CD4-positive, alpha-beta T cell treated with Interleukin-2 at 100 ng/mL for 4 hours (primary cell): ENCODE results near the gene ZNF892.
A peak's percentile ranks its signal among the peaks of the same experiment; 100 is the strongest.

ENCODE experiments used
- DNase-seq: peaks from one replicate; pipeline ENCODE4 v3.0.0-alpha.2; 2020; ENCODE audit warnings: low spot score

Gene ZNF892

DNA sequence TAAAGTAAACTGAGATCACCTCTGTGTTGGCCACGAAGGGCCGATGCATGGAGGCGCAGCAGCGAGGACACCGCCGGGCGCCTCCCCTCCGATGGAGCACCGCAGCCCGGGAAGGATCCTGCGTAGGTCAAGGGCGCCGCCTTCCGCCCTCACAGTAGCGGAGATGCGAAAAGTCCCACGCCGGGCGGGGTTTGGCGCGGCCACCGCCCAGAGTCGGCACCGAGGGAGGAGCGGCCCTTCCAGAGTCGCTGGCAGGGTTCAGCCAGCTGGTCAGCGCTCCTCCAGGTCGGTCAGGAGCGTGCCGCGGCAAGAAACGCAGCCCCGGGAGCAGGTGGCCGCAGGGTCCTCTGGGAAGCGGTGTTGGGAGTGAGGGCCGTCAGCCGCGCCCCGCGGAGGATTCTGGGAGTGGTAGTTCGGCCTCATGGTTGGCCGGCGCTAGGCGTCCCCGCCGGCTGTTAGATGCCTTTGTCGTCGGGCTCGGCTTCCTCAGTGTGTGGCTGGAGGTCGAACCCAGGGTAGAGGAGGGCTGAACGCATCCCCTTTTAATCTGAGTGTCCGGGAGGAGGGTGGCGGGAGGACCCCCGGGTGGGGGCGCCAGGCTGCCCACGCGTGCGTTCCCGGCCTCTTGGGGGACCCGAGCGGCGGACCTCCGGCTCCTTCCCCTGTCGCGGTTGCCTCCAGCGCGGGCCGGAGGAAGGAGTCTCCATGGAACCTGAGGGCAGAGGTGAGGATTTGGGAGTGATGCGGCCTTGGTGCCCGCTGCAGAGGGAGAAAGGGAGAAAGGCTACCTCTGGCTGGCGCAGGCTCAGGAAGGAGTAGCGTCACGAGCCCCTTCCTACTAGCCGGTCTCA is at the start of gene ZNF892:
TSS of gene ZNF892 (plus strand) at position 411 of the 851 bp plus-strand sequence. CDS start at position 706, 295 bp downstream.
- DNase-seq = peak; percentile 83

GRCh38 chr2:95158441-95158840 is 48.9 kb upstream of the ZNF892 start:
- DNase-seq = no peak

GRCh38 chr2:95158891-95159619 is 48.3 kb upstream of the ZNF892 start:
- DNase-seq = peak; percentile 32

DNA sequence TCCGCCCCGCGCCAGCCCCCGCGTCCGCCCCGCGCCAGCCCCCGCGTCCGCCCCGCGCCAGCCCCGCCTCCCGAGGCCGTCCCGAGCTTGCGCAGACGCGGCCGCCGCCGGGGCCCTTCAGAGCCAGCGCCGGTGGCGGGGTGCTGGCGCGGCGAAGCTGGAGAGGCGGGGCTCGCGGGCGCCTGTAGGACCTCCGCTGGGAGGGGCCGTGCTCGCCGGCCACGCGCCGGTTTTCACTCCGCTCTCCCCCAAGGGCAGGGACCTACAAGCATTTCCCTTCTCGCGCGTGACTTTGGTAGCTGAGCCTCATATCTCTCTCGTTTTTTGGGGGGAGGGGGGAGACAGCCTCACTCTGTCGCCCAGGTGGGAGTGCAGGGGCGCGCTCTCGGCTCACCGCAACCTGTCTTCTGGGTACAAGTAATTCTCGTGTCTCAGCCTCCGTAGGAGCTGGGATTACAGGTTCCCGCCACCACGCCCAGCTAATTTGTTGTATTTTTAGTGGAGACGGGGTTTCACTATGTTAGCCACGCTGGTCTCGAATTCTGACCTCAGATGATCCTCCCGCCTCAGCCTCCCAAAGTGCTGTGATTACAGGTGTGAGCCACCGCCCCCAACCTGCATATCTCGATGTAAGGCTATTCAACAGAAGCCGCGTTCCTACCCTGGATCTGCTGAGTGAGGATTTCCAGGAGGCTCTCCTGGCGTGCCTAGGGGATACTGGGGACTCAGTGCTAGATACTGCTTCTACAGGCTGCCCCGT is 47.5 kb upstream of the ZNF892 start, which contains the start of gene ZNF514:
TSS of gene ZNF514 (minus strand) at position 159 of the 760 bp plus-strand sequence. CDS start 6,595 bp downstream, outside the sequence.
- DNase-seq = peak; percentile 76

GRCh38 chr2:95165030-95165370 is 42.3 kb upstream of the ZNF892 start:
- no peak for DNase-seq

GRCh38 chr2:95165371-95166064 is 41.8 kb upstream of the ZNF892 start, which contains the start of gene ZNF2:
Gene ZNF2 (plus strand): TSS chr2:95165809. CDS start chr2:95176227, 10,418 bp downstream.
- peak; percentile 97 for DNase-seq

DNA sequence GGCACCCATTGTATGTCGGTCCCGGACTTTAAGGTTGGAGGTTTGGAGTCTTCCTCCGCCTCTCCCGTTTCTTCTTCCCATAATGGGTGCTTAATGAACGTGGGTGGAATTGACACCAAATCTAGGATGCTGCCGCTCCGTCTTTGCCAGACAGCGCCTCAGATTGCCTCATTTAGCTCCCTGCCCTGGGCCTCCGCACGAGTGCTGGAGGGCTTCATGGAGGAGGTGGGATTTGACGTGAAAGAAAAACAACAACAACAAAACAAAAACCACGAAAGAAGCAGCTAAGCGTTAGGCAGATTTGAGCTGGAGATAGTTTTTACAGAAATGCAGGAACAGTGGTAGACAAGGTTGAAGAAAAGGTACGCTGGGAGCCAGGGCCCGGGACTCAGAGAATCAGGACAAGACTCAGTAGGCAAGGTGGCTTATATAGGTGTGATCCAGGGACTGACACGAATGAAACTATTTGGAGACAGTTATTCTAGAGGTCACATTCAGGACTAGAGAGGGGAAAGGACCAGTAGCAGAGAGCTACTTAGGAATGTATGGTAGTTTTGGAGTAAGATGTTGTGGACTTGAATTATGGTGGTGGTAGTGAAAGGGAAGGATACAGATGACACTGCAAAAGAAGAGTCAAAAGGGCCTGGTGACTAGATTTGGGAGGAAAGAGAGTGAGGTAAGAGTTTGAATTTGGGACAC is 41.1 kb upstream of the ZNF892 start:
- DNase-seq = no peak

DNA sequence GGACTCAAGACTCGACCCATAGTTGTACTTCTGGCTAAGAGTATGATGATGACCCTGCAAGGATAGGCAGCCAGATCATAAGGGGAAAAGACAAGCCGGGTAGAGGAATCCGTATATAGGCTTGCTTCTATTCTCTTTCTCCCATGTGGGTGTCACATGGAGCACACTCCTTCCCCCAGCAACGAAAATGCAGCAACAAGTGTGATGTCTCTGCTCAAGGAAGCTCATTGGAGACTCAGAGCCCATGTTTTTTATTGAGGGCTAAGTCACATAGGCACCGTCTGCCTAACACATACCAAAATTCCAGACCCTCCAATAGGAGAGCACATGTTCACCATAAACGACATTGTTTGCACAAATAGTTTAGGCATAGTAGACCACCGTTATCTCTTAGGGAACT is 35.4 kb upstream of the ZNF892 start:
- no peak for DNase-seq

DNA sequence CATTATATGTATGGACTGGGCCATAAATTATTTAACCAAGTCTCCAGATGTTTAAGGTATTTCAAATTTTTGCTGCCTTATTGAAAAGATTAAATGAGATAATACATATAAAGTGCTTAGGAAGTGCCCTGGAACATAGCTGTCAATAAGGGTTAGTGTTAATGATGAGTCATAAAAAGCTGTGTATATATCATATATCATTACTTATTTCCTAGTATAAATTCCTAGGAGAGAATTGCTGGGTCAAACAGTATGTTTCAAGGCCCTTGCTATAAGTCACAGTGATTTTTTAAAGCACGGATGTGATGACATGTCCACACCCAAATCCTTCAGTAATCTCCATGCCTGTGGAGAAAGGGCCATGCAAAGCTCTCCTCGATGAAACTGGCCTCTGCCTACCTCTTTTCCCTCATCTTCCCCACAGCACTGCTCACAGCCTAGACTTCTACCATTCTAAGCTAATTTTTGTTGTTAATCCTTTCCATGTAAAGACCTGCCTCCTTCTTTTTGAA is 33.2 kb upstream of the ZNF892 start:
- no peak for DNase-seq

DNA sequence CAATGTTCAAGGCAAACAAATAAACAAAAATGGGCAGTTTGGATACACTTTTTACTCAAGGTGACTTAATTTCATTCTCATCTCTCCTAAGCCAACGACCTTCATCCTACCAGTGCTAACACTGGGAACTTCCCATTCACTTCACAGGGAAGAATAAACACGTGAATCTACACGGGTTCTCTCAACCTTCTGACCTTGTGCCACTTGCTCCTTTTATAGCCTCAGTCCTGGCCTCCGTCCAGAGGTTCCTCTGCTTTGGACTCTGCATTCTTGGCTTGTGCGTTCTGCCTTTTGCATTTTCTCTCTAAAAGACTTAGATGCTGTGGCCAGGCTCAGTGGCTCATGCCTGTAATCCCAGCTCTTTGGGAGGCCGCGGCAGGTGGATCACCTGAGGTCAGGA is 27.9 kb upstream of the ZNF892 start:
- no peak for DNase-seq

- DNase-seq = no peak
Measured at GRCh38 chr2:95181774-95182173, 25.5 kb upstream of the ZNF892 start.

GRCh38 chr2:95185197-95185596 is 22.1 kb upstream of the ZNF892 start:
- no peak for DNase-seq

- DNase-seq = no peak
Measured at GRCh38 chr2:95185973-95186372, 21.3 kb upstream of the ZNF892 start.

GRCh38 chr2:95192956-95193355 is 14.4 kb upstream of the ZNF892 start:
- DNase-seq = peak; percentile 45

DNA sequence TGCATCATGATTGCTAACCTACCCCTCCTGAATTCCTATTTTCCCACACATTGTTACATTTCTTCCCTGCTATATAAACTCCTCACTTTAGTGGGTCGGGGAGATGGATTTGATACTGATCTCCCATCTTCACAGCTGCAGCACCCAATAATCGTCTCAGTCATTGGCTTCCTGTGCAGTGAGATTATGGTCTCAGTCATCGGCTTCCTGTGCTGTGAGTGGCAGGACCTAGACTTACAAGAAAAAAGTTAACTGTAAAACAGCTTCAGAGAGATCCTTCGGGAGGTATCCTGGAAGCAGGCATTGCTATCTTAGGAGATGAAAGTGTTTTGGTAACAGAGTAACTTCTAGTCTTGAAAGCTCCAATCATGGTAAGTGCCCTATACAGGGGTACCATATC is 3.4 kb upstream of the ZNF892 start:
- DNase-seq = no peak

DNA sequence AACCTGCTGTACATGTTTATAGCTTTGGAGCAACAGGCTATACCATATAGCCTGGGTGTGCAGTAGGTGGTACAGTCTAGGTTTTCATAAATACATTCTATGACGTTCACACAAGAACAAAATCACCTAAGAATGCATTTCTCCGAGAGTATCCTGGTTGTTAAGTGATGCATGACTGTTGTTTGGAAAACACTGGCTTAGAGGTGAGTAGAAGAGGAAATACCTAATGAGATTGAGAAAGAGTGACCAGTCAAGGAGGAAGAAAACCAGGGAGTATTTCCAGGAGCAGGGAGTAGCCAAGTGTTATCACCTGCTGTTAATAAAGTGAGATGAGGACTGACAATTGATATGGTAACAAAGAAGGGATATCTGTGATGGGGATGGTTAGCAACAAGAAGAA is 2.9 kb upstream of the ZNF892 start:
- no peak for DNase-seq

GRCh38 chr2:95206096-95206495 is 1.2 kb upstream of the ZNF892 start:
- no peak for DNase-seq

DNA sequence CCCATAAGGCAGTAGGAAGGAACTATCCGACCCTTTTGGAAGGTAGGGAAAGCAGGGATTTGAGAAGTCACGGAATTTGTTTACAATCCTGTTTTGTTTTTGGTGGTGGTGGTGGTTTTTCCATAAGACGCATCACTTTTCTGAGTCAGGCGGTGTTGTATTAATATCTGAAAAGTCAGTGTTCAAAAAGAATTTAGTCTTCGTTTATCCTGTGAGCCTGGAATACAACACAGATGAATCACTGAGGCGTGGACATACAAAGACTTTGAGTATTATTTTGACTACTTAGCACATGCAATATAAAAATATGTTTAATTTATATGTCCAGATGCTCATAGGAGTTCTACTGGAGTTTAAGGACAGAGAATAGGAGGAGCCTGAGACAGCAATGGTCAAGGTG is 785 bp downstream of the ZNF892 start:
- DNase-seq = no peak

GRCh38 chr2:95215018-95215612 is 7.8 kb downstream of the ZNF892 start:
- no peak for DNase-seq

GRCh38 chr2:95220449-95220848 is 13.1 kb downstream of the ZNF892 start:
- no peak for DNase-seq

GRCh38 chr2:95225658-95226057 is 18.3 kb downstream of the ZNF892 start:
- DNase-seq = no peak
